ENCODE measurements around the gene DNAJB14. TPM values are rescaled to one million over a fixed set of nuclear protein-coding genes. Genes with fewer than 3 reads are reported as not detected.

DNAJB14 gene
- total and polyA plus RNA-seq, 2 of the 13 experiments (the other 11 are each of a cell fraction or from before 2014, with no cell fraction given), result 9.1 to 38.1 TPM

GRCh38 chr4:99949999-99950912 is 3.8 kb upstream of the DNAJB14 start, which contains the start of gene H2AZ1 (continued):
- TF ChIP-seq THAP8 (CRISPR knock-in tag; IDR thresholded peaks at IDR 0.05; ENCODE audit: borderline replicate concordance) (no peak), TBX2 (CRISPR knock-in tag; IDR thresholded peaks at IDR 0.05; ENCODE audit: borderline replicate concordance) (peak; percentile 37; the same call in 1 of the 2 replicates), ATAD3A (CRISPR knock-in tag; IDR thresholded peaks at IDR 0.05) (no peak), ATF3 (CRISPR knock-in tag; IDR thresholded peaks at IDR 0.05) (0 out of 2 replicates have a peak, but pooled peaks have one; percentile 28), RARA (CRISPR knock-in tag; IDR thresholded peaks at IDR 0.05) (0 out of 2 replicates have a peak, but pooled peaks have one; percentile 3), ZNF281 (CRISPR knock-in tag; IDR thresholded peaks at IDR 0.05; ENCODE audit: borderline replicate concordance) (no peak; the same call in 1 of the 2 replicates), ZNF136 (CRISPR knock-in tag; IDR thresholded peaks at IDR 0.05; ENCODE audit: low read depth) (no peak), ZNF652 (CRISPR knock-in tag; IDR thresholded peaks at IDR 0.05; ENCODE audit: borderline replicate concordance, low read depth) (no peak), TRIM22 (IDR thresholded peaks at IDR 0.05) (no peak), MXI1 (IDR thresholded peaks at IDR 0.05; ENCODE audit: borderline replicate concordance, low read depth, low read length) (peak; percentile 62; the same call in 1 of the 3 replicates), NCOA2 (CRISPR knock-in tag; IDR thresholded peaks at IDR 0.05) (peak; percentile 9; the same call in 1 of the 2 replicates), FLYWCH1 (CRISPR knock-in tag; IDR thresholded peaks at IDR 0.05) (no peak), SIN3B (IDR thresholded peaks at IDR 0.05; ENCODE audit: low read length) (peak; percentile 68; the same call in 1 of the 2 replicates), ZNF850 (CRISPR knock-in tag; conservative IDR thresholded peaks at IDR 0.05) (0 out of 2 replicates have a peak, but pooled peaks have one; percentile 46), TCF7 (IDR thresholded peaks at IDR 0.05; ENCODE audit: low read depth) (no peak; the same call in 1 of the 2 replicates), REL (CRISPR knock-in tag; conservative IDR thresholded peaks at IDR 0.05) (no peak), ZFY (CRISPR knock-in tag; IDR thresholded peaks at IDR 0.05) (peak; percentile 30; the same call in 1 of the 2 replicates), ZNF770 (CRISPR knock-in tag; IDR thresholded peaks at IDR 0.05) (0 out of 2 replicates have a peak, but pooled peaks have one; percentile 18), PREB (CRISPR knock-in tag; IDR thresholded peaks at IDR 0.05) (no peak), RORA (CRISPR knock-in tag; IDR thresholded peaks at IDR 0.05) (no peak), TOE1 (CRISPR knock-in tag; IDR thresholded peaks at IDR 0.05) (no peak)

Data from HepG2 (cell line).